ENCODE data around the gene ATG4B. TPM values are rescaled to one million over a fixed set of nuclear protein-coding genes. Genes with fewer than 3 reads are reported as not detected.
A peak's percentile ranks its signal among the peaks of the same experiment; 100 is the strongest.
"Not testable (repeated sequence)": the region's sequence is repeated elsewhere in the genome, so short reads cannot be mapped to it uniquely, and the experiment has no call there.

ATG4B gene
- total RNA-seq: 10 to 100 TPM; 71.8 to 80.1 TPM

DNA sequence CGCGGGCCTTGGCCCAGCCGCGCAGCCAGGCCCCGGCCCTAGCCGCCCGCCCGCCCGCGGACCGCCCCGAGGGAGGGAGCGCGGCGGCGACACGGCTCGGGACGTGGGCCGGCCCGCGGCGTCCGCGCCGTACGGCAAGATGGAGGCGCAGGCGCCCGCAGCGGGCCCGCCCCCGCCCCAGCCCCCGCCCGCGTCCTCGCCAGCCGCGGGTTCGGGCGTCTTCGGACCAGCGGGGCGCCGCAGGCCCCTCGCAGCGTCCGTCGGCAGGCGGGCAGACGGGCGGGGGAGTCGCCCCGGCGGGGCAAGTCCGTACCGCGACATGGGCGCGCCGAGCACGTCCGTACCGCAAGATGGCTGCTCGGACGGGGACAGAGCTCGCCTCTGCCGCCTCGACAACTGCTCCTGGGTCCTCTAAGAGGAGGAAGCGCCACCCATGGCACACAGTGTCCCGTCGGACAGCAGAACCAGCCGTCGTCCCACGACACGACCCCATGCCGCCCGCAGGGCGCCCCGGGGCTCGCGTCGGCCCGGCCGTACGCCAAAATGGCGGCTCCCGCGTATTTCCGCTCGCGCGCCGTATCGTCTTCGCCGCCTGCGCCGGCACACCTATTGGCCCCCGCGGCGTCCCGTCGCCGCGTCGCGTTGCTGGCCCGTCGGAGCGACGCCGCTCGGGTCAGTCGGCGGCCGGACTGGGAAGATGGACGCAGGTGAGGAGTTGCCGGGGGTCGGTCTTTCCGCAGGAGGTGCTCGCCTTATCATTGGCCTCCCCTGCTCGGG lies at the start of gene ATG4B, which contains the start of gene THAP4:
Gene ATG4B (plus strand): TSS at position 676 of the 777 bp plus-strand sequence. CDS start 22 bp downstream, at position 698.
Gene THAP4 (minus strand): TSS at position 141 of the 777 bp plus-strand sequence. CDS start 141 bp downstream, outside the sequence.
- no peaks in the 10 kb centered on the region for H3K27me3 Mint-ChIP-seq
- DNase-seq (peak; percentile 90), ATAC-seq (peak; percentile 69)
- ChIA-PET POLR2A (interaction anchor here (1.4 to 1.6 kb wide), 2 partner anchors 49 to 65 kb away, joined by 3 to 9 read pairs; partner anchors contain the start of genes DTYMK and ING5), CTCF (interaction anchor here (0.8 to 1.3 kb wide), 2 partner anchors 19 to 28 kb away, joined by 3 read pairs; no protein-coding TSS in a partner anchor)
- peaks cover 50% of the 10 kb centered on the region for H3K4me1 Mint-ChIP-seq
- peaks cover 31% of the 10 kb centered on the region for H3K36me3 Mint-ChIP-seq (ENCODE audit: low read depth)
- H3K4me3 Mint-ChIP-seq: peak within 1 kb of the TSS; percentile 84
- intact Hi-C loops (cut with DNase I, micrococcal nuclease): loop anchor here (1.0 to 5.0 kb wide), 16 partner anchors 17 to 1076 kb away; partner anchors contain the start of genes DTYMK (in 2 of the 2), D2HGDH (in 1 of the 2), DUSP28 (in 1 of the 2) and FARP2 (in 1 of the 2)
- H3K27ac Mint-ChIP-seq: peak within 1 kb of the TSS; percentile 96
- no peaks in the 10 kb centered on the region for H3K9me3 Mint-ChIP-seq (ENCODE audit: low read depth)

DNA sequence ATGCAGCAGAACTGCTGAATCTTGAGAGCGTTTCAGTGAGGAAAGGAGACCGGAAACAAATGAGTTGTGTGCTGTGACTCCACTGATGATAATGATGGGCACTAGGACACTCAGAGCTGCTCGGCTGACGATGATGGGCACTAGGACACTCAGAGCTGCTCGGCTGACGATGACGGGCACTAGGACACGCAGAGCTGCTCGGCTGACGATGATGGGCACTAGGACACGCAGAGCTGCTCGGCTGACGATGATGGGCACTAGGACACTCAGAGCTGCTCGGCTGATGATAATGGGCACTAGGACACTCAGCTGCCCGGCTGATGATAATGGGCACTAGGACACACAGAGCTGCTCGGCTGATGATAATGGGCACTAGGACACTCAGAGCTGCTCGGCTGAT lies 47.6 kb upstream of the ATG4B start:
- H3K27ac Mint-ChIP-seq; CTCF ChIA-PET; POLR2A ChIA-PET; H3K4me3 Mint-ChIP-seq; H3K4me1 Mint-ChIP-seq; intact Hi-C loops (cut with DNase I, micrococcal nuclease); H3K27me3 Mint-ChIP-seq; H3K36me3 Mint-ChIP-seq (ENCODE audit: low read depth); DNase-seq; ATAC-seq: not testable (repeated sequence)
- H3K9me3 Mint-ChIP-seq (ENCODE audit: low read depth): peaks cover 13% of the 10 kb centered on the region

DNA sequence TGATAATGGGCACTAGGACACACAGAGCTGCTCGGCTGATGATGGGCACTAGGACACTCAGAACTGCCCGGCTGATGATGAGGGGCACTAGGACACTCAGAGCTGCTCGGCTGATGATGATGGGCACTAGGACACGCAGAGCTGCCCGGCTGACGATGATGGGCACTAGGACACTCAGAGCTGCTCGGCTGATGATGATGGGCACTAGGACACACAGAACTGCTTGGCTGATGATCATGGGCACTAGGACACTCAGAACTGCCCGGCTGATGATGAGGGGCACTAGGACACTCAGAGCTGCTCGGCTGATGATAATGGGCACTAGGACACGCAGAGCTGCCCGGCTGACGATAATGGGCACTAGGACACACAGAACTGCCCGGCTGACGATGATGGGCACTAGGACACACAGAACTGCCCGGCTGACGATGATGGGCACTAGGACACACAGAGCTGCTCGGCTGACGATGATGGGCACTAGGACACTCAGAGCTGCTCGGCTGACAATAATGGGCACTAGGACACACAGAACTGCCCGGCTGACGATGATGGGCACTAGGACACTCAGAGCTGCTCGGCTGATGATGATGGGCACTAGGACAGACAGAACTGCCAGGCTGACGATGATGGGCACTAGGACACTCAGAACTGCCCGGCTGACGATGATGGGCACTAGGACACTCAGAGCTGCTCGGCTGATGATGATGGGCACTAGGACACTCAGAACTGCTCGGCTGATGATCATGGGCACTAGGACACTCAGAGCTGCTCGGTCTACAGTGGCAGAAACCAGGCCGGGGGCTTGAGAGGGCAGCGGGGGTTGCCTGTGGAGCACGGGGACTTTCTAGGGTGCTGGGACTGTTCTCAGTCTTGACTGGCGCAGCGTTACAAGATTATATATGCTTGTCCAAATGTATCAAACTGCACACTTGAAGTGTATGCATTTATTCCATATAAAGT lies 46.7 kb upstream of the ATG4B start:
- CTCF ChIA-PET, H3K4me3 Mint-ChIP-seq: not testable (repeated sequence)

DNA sequence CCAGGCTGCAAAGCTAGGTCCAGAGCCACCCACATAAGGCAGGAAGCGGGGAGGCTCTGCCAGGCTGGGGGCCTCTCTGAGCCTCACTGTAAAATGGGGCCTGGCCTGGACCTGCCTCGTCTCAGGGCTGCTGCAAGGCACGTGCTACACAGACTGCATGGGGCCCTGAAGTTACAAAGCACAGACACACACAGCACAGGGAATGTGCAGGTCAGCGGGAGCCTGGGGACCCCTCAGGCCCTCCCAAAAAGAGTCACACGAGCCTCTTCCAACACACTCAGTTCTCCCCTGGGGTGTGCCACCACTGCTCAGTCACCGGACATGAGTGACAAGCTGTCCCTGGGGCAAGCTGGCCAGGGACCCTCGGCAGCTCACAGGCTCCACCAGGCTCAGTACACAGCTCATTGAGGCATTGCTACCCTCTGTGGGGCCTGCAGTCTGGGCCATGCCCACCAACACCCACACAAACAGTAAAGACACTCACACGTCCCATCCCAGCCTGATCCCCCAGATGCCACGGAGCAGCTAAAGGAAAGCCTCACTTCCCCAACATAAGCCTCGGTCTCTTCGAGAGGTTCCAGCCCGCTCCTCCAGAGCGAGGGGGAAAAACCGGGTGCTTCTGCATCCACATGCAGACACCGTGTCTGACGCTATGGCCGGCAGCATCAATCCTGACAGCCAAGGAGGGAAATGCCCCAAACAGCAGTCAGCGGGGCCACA lies 45.2 kb upstream of the ATG4B start:
- no peaks in the 10 kb centered on the region for H3K27me3 Mint-ChIP-seq
- no peak overlapping the region for H3K27ac Mint-ChIP-seq
- no peak overlapping the region for H3K4me3 Mint-ChIP-seq
- peaks cover 2% of the 10 kb centered on the region for H3K36me3 Mint-ChIP-seq (ENCODE audit: low read depth)
- DNase-seq (no peak), ATAC-seq (no peak)
- H3K9me3 Mint-ChIP-seq (ENCODE audit: low read depth): peaks cover 3% of the 10 kb centered on the region
- ChIA-PET CTCF (no interaction called here), POLR2A (no interaction called here)
- H3K4me1 Mint-ChIP-seq: no peaks in the 10 kb centered on the region
- intact Hi-C loops (cut with DNase I, micrococcal nuclease): no loop called here

More for the DNA sequence above, 46.7 kb upstream of the ATG4B start:
- intact Hi-C loops (cut with DNase I, micrococcal nuclease); H3K27ac Mint-ChIP-seq; DNase-seq; ATAC-seq; H3K36me3 Mint-ChIP-seq (ENCODE audit: low read depth); H3K27me3 Mint-ChIP-seq; H3K4me1 Mint-ChIP-seq; POLR2A ChIA-PET: not testable (repeated sequence)
- H3K9me3 Mint-ChIP-seq (ENCODE audit: low read depth): peaks cover 13% of the 10 kb centered on the region

DNA sequence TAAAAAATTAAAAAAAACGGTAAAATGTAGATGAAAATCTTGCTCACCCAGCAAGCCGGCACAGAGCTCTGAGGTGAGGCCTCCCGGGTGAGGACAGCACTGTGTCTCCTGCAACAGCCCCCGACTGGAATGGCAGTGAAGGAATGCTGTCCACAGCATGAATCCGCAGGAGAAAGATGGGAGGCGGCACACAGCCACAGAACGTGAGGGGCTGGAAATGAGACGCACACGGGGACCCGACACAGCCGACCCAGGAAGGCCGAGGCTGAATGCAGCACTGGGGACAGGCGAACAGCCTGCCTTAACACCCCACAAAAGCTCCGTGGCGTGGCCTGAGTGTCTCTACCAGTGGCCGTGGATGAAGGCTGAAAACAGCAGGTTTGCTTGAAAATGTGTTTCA lies 44.2 kb upstream of the ATG4B start:
- ChIA-PET CTCF (no interaction called here), POLR2A (interaction anchor here (0.6 kb wide), 1 partner anchor 52 kb away, joined by 3 read pairs; no protein-coding TSS in a partner anchor)
- intact Hi-C loops (cut with DNase I, micrococcal nuclease): no loop called here
- Mint-ChIP-seq H3K4me3 (no peak overlapping the region), H3K36me3 (ENCODE audit: low read depth) (peaks cover 7% of the 10 kb centered on the region), H3K9me3 (ENCODE audit: low read depth) (peaks cover 2% of the 10 kb centered on the region), H3K27ac (no peak overlapping the region), H3K27me3 (no peaks in the 10 kb centered on the region), H3K4me1 (no peaks in the 10 kb centered on the region)
- ATAC-seq (no peak), DNase-seq (no peak)

DNA sequence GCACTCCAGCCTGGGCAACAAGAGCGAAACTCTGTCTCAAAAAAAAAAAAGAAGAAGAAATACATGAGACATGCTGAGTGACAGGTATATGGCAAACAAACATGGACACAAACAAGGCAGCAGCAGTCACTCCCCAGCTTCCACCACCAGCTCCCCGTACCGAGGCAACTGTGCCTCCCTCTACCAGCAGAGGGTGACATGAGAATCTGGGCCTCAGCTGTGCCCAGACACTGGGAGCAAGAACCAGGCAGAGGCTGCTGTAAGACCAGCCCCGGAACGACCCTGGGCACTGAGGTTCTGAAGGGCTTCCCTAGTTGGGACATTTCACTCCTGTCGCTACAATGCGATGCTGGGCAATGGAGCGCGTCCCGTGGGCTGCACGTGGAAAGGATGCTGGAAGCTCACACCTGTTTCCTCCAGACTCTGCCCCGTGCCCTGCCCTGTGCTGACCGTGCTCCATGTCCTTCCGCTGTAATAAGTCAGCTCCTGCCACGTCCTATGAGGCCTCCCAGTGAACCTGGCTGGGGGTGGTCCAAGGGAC lies 41.8 kb upstream of the ATG4B start:
- DNase-seq: peak; percentile 47

DNA sequence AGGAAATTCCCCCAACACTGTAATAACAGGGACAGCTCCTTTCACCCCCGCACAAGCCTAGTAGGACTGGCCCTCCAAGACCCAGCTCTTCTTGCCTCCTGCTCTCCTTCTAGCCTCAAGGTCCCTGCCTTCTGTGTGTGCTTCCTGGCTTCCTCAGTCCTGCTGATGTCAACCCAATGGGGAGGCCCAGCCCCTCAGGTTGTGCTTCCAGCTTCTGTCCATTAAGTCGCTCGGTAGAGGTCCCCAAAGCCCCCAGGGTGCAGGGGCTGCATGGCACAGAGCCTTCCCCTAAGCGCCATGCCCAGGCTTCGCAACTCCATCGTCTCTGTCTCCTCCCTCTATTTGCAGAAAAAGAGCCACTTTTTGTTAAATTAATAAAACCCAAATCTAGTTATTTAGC lies 39.9 kb upstream of the ATG4B start:
- ChIA-PET POLR2A (no interaction called here), CTCF (no interaction called here)
- Mint-ChIP-seq H3K27ac (no peak overlapping the region), H3K4me1 (no peaks in the 10 kb centered on the region), H3K27me3 (no peaks in the 10 kb centered on the region), H3K36me3 (ENCODE audit: low read depth) (peaks cover 27% of the 10 kb centered on the region), H3K9me3 (ENCODE audit: low read depth) (no peaks in the 10 kb centered on the region), H3K4me3 (no peak overlapping the region)
- ATAC-seq (no peak), DNase-seq (no peak)
- intact Hi-C loops (cut with DNase I, micrococcal nuclease): no loop called here

More for the DNA sequence above, 41.8 kb upstream of the ATG4B start:
- intact Hi-C loops (cut with DNase I, micrococcal nuclease): no loop called here
- H3K36me3 Mint-ChIP-seq (ENCODE audit: low read depth): peaks cover 18% of the 10 kb centered on the region
- no peaks in the 10 kb centered on the region for H3K4me1 Mint-ChIP-seq
- ChIA-PET POLR2A (no interaction called here), CTCF (interaction anchor here (0.6 to 1.2 kb wide), 6 partner anchors 13 to 224 kb away, joined by 3 to 5 read pairs (median 4); no protein-coding TSS in a partner anchor)
- ATAC-seq: peak; percentile 57
- H3K27me3 Mint-ChIP-seq: no peaks in the 10 kb centered on the region
- no peak overlapping the region for H3K4me3 Mint-ChIP-seq
- no peak overlapping the region for H3K27ac Mint-ChIP-seq
- no peaks in the 10 kb centered on the region for H3K9me3 Mint-ChIP-seq (ENCODE audit: low read depth)

DNA sequence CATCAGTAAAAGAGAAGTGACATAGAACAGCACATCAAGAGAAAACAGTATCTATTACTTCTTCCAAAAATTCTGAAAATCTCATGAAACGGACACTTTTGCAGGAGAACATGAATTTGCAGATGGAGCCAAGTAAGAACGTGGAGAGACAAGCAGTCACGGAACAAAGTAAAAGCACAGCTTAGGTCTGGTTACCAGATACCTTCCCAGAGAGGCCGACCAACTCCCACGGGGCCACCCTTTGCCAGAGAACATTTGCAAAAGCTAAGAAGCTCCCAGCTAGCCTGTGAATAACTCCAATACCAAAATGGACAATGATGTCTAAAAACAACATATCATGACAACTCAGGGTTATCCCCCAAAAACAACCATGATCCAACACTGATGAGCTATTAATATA lies 39.4 kb upstream of the ATG4B start:
- ChIA-PET POLR2A (no interaction called here), CTCF (no interaction called here)
- no peaks in the 10 kb centered on the region for H3K9me3 Mint-ChIP-seq (ENCODE audit: low read depth)
- peaks cover 27% of the 10 kb centered on the region for H3K36me3 Mint-ChIP-seq (ENCODE audit: low read depth)
- no peak overlapping the region for H3K27ac Mint-ChIP-seq
- intact Hi-C loops (cut with DNase I, micrococcal nuclease): no loop called here
- DNase-seq (no peak), ATAC-seq (no peak)
- no peak overlapping the region for H3K4me3 Mint-ChIP-seq
- no peaks in the 10 kb centered on the region for H3K27me3 Mint-ChIP-seq
- no peaks in the 10 kb centered on the region for H3K4me1 Mint-ChIP-seq

DNA sequence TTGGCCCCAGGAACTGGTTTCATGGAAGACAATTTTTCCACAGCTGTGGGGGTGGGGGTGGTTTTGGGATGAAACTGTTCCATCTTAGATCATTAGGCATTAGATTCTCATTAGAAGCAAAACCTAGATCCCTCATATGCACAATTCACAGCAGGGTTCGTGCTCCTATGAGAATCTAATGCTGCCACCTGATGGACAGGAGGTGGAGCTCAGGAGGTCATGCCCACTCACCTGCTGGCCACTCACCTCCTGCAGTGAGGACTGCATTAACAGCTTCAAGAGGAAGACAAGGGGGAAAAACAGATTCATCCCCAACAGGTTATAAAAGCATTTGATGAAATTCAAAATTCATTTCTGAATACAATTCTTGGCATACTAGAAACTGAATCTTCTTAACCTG lies 39.0 kb upstream of the ATG4B start:
- H3K4me3 Mint-ChIP-seq: no peak overlapping the region
- peak; percentile 18 for DNase-seq
- no peak for ATAC-seq
- no peaks in the 10 kb centered on the region for H3K9me3 Mint-ChIP-seq (ENCODE audit: low read depth)
- H3K4me1 Mint-ChIP-seq: no peaks in the 10 kb centered on the region
- ChIA-PET POLR2A (no interaction called here), CTCF (no interaction called here)
- peaks cover 29% of the 10 kb centered on the region for H3K36me3 Mint-ChIP-seq (ENCODE audit: low read depth)
- intact Hi-C loops (cut with DNase I, micrococcal nuclease): no loop called here
- no peaks in the 10 kb centered on the region for H3K27me3 Mint-ChIP-seq
- no peak overlapping the region for H3K27ac Mint-ChIP-seq

DNA sequence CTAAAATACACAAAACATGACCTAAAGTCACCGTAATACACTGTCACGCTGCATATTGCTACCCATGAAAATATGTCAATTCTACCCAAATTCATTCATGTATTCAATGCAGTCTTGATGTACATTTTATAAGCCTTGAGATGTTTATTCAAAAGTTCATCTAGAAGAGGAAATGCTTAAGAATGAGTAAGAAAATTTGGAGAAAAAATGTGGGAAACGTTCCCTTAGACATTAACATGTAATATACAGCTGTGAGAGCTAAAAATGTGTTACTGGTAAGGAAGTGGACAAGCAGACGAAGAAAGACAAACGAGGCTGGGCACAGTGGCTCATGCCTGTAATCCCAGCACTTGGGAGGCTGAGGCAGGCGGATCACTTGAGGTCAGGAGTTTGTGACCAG lies 37.9 kb upstream of the ATG4B start:
- ATAC-seq: no peak
- POLR2A ChIA-PET: no interaction called here
- no peaks in the 10 kb centered on the region for H3K9me3 Mint-ChIP-seq (ENCODE audit: low read depth)
- H3K4me1 Mint-ChIP-seq: no peaks in the 10 kb centered on the region
- H3K27me3 Mint-ChIP-seq: no peaks in the 10 kb centered on the region
- no peak for DNase-seq
- CTCF ChIA-PET: no interaction called here
- H3K4me3 Mint-ChIP-seq: no peak overlapping the region
- H3K27ac Mint-ChIP-seq: no peak overlapping the region
- intact Hi-C loops (cut with DNase I, micrococcal nuclease): no loop called here
- H3K36me3 Mint-ChIP-seq (ENCODE audit: low read depth): peaks cover 32% of the 10 kb centered on the region

DNA sequence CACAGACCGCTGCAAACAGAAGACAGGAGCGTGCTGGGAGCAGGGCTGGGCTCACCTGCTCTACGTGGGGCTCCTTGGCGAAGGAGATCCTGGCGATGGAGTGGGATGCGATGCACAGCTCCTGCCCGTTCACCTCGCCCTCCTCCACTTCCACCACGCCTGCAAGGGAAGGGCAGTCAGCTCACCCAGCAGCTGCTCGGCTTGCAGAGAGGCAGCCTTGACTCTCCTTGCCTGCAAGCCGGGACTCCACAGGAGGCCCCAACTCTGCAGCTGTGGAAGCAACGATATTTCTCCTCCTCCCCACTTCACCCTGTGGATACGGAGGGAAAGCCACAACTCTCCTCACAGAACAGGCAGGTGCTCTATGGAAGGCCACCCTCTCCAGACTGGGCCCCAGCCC lies 35.7 kb upstream of the ATG4B start:
- intact Hi-C loops (cut with DNase I, micrococcal nuclease): no loop called here
- no peaks in the 10 kb centered on the region for H3K9me3 Mint-ChIP-seq (ENCODE audit: low read depth)
- no peak overlapping the region for H3K4me3 Mint-ChIP-seq
- ATAC-seq: no peak
- ChIA-PET POLR2A (no interaction called here), CTCF (no interaction called here)
- no peak overlapping the region for H3K27ac Mint-ChIP-seq
- DNase-seq: no peak
- H3K4me1 Mint-ChIP-seq: no peaks in the 10 kb centered on the region
- peaks cover 33% of the 10 kb centered on the region for H3K36me3 Mint-ChIP-seq (ENCODE audit: low read depth)
- H3K27me3 Mint-ChIP-seq: no peaks in the 10 kb centered on the region
